ENCODE measurements around the gene OR2T12. TPM values are rescaled to one million over a fixed set of nuclear protein-coding genes. Genes with fewer than 3 reads are reported as not detected.
"Not testable (repeated sequence)": the region's sequence is repeated elsewhere in the genome, so short reads cannot be mapped to it uniquely, and the experiment has no call there.

OR2T12 gene
- total and polyA plus RNA-seq, 12 donors, result not detected

DNA sequence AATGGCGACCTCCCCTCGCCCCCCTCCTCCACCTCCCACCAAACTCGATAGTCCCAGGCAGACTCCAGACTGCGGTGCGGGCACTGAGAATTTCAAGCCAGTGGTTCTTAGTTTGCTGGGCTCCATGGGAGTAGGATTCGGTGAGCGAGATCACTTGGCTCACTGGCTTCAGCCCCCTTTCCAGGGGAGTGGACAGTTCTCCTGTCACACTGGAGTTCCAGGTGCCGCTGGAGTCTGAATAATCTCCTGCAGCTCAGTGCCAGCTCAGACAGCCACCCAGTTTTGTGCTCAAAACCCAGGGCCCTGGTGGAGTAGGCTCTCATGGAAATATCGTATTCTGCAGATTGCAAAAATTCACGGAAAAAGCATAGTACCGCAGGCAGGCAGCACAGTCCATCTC, 13.6 kb upstream of the OR2T12 start:
- TF ChIP-seq POLR2A (IDR thresholded peaks at IDR 0.05), result no peak
- TF ChIP-seq, protein P1, sequence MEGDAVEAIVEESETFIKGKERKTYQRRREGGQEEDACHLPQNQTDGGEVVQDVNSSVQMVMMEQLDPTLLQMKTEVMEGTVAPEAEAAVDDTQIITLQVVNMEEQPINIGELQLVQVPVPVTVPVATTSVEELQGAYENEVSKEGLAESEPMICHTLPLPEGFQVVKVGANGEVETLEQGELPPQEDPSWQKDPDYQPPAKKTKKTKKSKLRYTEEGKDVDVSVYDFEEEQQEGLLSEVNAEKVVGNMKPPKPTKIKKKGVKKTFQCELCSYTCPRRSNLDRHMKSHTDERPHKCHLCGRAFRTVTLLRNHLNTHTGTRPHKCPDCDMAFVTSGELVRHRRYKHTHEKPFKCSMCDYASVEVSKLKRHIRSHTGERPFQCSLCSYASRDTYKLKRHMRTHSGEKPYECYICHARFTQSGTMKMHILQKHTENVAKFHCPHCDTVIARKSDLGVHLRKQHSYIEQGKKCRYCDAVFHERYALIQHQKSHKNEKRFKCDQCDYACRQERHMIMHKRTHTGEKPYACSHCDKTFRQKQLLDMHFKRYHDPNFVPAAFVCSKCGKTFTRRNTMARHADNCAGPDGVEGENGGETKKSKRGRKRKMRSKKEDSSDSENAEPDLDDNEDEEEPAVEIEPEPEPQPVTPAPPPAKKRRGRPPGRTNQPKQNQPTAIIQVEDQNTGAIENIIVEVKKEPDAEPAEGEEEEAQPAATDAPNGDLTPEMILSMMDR (IDR thresholded peaks at IDR 0.05), result no peak
- no peak overlapping the region for H3K27ac ChIP-seq
- H3K4me3 ChIP-seq, result no peak overlapping the region
- no peaks in the 10 kb centered on the region for H3K9me3 ChIP-seq (replicated peaks in 1 of 3)
- H3K4me1 ChIP-seq (replicated peaks in 1 of 2), result no peaks in the 10 kb centered on the region
- no peaks in the 10 kb centered on the region for H3K36me3 ChIP-seq (replicated peaks in 1 of 2)
- H3K27me3 ChIP-seq, result no peaks in the 10 kb centered on the region
- WGBS, 4 donors, result 79 to 92% (median 85%) methylated on average over 7 to 11 of the region's 11 CpGs
- intact Hi-C loops (cut with DNase I), result no loop called here
- DNase-seq, result no peak

DNA sequence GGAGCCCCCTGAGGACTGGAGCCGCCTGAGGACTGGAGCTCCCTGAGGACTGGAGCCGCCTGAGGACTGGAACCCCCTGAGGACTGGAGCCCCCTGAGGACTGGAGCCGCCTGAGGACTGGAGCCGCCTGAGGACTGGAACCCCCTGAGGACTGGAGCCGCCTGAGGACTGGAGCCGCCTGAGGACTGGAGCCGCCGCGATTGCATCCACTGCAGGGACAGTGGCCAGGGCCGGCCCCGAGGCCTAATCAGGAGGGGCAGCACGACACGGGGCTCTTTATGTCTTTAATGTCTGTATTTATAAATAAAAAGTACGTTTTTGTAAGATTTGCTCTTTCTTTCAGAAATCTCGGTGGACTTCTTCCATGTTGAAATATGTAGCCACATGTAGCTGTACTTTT, 3.5 kb upstream of the OR2T12 start:
- H3K27ac ChIP-seq; DNase-seq; H3K4me3 ChIP-seq; H3K4me1 ChIP-seq (replicated peaks in 1 of 2); H3K9me3 ChIP-seq (replicated peaks in 1 of 3); H3K36me3 ChIP-seq (replicated peaks in 1 of 2); H3K27me3 ChIP-seq; intact Hi-C loops (cut with DNase I): not testable (repeated sequence)
- WGBS, 4 donors, result 68 to 86% (median 81%) methylated on average over 10 to 15 of the region's 15 CpGs

DNA sequence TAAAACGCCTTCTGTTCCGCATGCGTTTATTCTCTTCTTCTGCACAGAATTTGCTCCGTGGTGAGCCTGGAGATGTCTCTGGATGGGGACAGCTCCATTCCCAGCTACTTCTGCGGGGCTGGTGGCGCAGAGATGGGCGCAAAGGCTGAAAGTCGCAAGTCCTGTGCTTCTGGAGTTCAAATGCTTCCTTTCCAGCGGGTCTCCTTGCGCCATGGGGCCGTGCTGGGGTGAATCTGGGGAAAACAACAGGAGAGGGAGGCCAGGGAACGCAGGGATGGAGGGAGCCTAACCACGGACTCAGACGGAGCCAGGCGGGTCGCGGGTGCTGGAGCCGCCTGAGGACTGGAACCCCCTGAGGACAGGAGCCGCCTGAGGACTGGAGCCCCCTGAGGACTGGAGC, 2.9 kb upstream of the OR2T12 start:
- no peak for DNase-seq
- H3K4me3 ChIP-seq, result no peak overlapping the region
- H3K36me3 ChIP-seq (replicated peaks in 1 of 2), result no peaks in the 10 kb centered on the region
- intact Hi-C loops (cut with DNase I), result no loop called here
- H3K4me1 ChIP-seq (replicated peaks in 1 of 2), result no peaks in the 10 kb centered on the region
- no peaks in the 10 kb centered on the region for H3K27me3 ChIP-seq
- TF ChIP-seq POLR2A (IDR thresholded peaks at IDR 0.05), result no peak
- TF ChIP-seq, protein P1 (IDR thresholded peaks at IDR 0.05), result no peak
- no peak overlapping the region for H3K27ac ChIP-seq
- H3K9me3 ChIP-seq (replicated peaks in 1 of 3), result no peaks in the 10 kb centered on the region
- WGBS, 4 donors, result 79 to 86% (median 83%) methylated on average over 19 of the region's 19 CpGs

DNA sequence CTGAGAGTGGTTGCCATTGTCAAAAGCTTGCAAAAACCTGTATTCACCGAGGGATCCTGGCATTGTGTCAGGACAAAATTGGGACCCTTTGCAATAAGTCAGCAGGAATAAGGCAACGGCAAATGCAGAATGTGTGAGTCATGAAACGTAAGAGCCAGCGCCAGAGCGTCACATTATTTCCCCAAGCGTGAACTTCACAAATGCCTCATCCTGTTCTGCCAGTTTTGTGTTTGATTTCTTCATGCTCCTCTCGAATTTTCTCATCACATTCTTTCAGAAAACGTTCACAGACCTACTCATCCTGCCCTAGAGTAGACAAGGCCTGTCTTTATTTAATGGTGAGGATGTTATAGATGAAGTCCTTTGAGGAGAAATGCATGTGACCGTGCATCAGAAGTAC, 2.4 kb upstream of the OR2T12 start:
- H3K36me3 ChIP-seq (replicated peaks in 1 of 2); H3K4me3 ChIP-seq; H3K27ac ChIP-seq; H3K27me3 ChIP-seq; intact Hi-C loops (cut with DNase I); H3K9me3 ChIP-seq (replicated peaks in 1 of 3); DNase-seq; H3K4me1 ChIP-seq (replicated peaks in 1 of 2): not testable (repeated sequence)
- WGBS, 4 donors, result 68 to 72% (median 70%) methylated on average over 7 to 9 of the region's 9 CpGs

DNA sequence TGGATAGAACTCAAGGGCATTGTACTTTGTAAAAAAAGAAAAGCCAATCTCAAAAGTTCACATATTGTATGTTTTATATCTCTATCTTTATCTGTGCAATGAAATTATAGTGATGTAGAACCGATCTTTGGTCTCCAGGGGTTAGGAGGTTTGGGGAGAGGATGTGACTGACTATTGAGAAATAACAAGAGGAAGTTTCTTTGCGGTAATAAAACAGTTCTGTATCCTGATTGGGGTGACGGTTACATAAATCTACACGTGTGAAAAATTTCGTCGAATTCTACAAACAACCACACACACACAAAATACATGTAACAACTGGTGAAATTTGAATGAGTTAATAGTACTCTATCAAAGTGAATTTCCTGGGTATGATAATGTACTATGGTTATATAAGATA, 14.8 kb downstream of the OR2T12 start:
- intact Hi-C loops (cut with DNase I), result no loop called here
- no peaks in the 10 kb centered on the region for H3K36me3 ChIP-seq (replicated peaks in 1 of 2)
- no peaks in the 10 kb centered on the region for H3K4me1 ChIP-seq (replicated peaks in 1 of 2)
- no peak overlapping the region for H3K4me3 ChIP-seq
- WGBS, 4 donors, result 40 to 45% (median 42%) methylated on average over 6 of the region's 6 CpGs
- TF ChIP-seq, protein P1 (IDR thresholded peaks at IDR 0.05), result no peak
- TF ChIP-seq POLR2A (IDR thresholded peaks at IDR 0.05), result no peak
- no peak for DNase-seq
- no peak overlapping the region for H3K27ac ChIP-seq
- no peaks in the 10 kb centered on the region for H3K27me3 ChIP-seq
- H3K9me3 ChIP-seq (replicated peaks in 1 of 3), result no peaks in the 10 kb centered on the region
